Psoas muscle (tissue), 8 donors: ENCODE results near the gene KDM4F. TPM values are rescaled to one million over a fixed set of nuclear protein-coding genes. Genes with fewer than 3 reads are reported as not detected.

Experiments
- ATAC-seq, 4 donors: fragments of 200-7000 bp; cut with Tn5 transposase; one replicate each; pipeline ENCODE4 v1.9.1; 2020; ENCODE audit warnings: moderate library complexity in 3 of 4, mild to moderate bottlenecking in 2 of 4
- DNase-seq, 2 donors: peaks; one replicate each; pipeline ENCODE4 v3.0.0-alpha.2; 2020
- H3K27ac ChIP-seq: fragments of 200-600 bp; one replicate; pipeline ENCODE4 v1.8.0; 2022
- H3K27me3 ChIP-seq, 3 donors: fragments of 200-600 bp in 1 of 3; one replicate each; pipeline versions ENCODE4 v1.6.1 to v1.8.0; 2013 to 2022; ENCODE audit warnings: low read length in 2 of 3, mild to moderate bottlenecking in 2 of 3, moderate library complexity in 1 of 3; ENCODE audit not compliant: insufficient read depth in 3 of 3
- H3K36me3 ChIP-seq, 2 donors: fragments of 200-600 bp in 1 of 2; one replicate each; pipeline versions ENCODE4 v1.6.1 to v1.8.0; 2013 to 2022; ENCODE audit warnings: low read depth in 1 of 2, mild to moderate bottlenecking in 1 of 2, moderate library complexity in 1 of 2; ENCODE audit not compliant: insufficient read depth in 1 of 2
- H3K4me1 ChIP-seq: fragments of 200-600 bp; one replicate; pipeline ENCODE4 v1.8.0; 2022
- H3K4me3 ChIP-seq: fragments of 200-600 bp; one replicate; pipeline ENCODE4 v1.8.0; 2022; ENCODE audit warnings: mild to moderate bottlenecking
- H3K9me3 ChIP-seq: fragments of 200-600 bp; one replicate; pipeline ENCODE4 v1.8.0; 2022
- WGBS, 3 donors: extraction: QIAGEN DNeasy Blood & Tissue Kit; methylation state at CpG; one replicate each; pipeline versions ENCODE4 v1.1.6 to v1.1.7; 2013; 5-methylcytosine and 5-hydroxymethylcytosine counted together
- intact Hi-C, 2 donors: fragments of 100-400 bp; cut with DNase I; formaldehyde crosslinking; loops; one replicate each; pipeline versions ENCODE4 v1.11.0 to v1.14.2; 2022
- polyA plus RNA-seq, 3 donors: library from polyadenylated mRNA; stranded (reverse); fragments of 200-250 nt; gene quantifications; one replicate each; pipeline ENCODE4 v1.2.3, GENCODE V29; 2013
- total RNA-seq, 4 donors: library from RNA; stranded (reverse); fragmentation: NEBNext Ultra II Directional in 2 of 4; extraction: Animal tissue kit (Norgen Biotek cat#: 25700) in 2 of 4; gene quantifications; one replicate each; pipeline versions ENCODE4 v1.2.1 to v1.2.4, GENCODE V29; 2021 to 2023
- TF ChIP-seq, protein P1 (sequence below): fragments of 200-600 bp; IDR thresholded peaks from one replicate; pipeline ENCODE4 v1.8.0; 2022; ENCODE audit warnings: antibody characterized with exemption
- donor health status: healthy with polysubstance abuse.
- donor health status: DM: no; HTN: no; CAD: no; lungs with moderate emphysema.
- donor health status: Bipolar disorder and iron deficiency.
- donor health status: healthy.
- donor health status: DM: yes; HTN: yes; CAD: no.
- donor health status: DM: no; HTN: no; CAD: no.
- donor health status: DM: no; HTN: no; CAD: no.
- donor health status: DM: yes; HTN: yes; CAD: no.

KDM4F gene
- total and polyA plus RNA-seq, 7 donors: not detected

DNA sequence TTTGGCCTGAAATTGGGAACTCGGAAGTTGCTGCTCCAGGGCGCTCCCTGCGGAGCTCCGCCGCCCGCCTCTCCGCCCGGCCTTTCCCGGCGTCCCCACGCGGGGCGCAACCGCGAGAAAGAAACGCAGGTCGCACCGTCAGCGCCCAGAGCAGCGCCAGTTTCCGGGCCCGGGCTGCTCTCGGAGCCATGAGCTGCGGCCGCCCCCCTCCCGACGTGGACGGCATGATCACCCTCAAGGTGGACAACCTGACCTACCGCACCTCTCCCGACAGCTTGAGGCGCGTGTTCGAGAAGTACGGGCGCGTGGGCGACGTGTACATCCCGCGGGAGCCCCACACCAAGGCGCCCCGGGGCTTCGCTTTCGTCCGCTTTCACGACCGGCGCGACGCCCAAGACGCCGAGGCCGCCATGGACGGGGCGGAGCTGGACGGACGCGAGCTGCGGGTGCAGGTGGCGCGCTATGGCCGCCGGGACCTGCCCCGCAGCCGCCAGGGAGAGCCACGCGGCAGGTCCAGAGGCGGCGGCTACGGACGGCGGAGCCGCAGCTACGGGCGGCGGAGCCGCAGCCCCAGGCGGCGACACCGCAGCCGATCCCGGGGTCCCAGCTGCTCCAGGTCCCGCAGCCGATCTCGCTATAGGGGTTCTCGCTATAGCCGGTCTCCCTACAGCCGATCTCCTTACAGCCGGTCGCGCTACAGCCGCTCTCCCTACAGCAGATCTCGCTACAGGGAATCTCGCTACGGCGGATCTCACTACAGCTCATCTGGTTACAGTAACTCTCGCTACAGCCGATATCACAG, 18.0 kb downstream of the KDM4F start:
- DNase-seq: peak; percentile 90 to 94
- ATAC-seq: peak; percentile 81 to 87 (median 84)
- Histone ChIP-seq H3K27me3 (no peaks in the 10 kb centered on the region), H3K36me3 (no peaks in the 10 kb centered on the region), H3K9me3 (no peaks in the 10 kb centered on the region), H3K27ac (peak overlapping the region; percentile 93), H3K4me3 (peak overlapping the region; percentile 84), H3K4me1 (peaks cover 12% of the 10 kb centered on the region)
- TF ChIP-seq, protein P1, sequence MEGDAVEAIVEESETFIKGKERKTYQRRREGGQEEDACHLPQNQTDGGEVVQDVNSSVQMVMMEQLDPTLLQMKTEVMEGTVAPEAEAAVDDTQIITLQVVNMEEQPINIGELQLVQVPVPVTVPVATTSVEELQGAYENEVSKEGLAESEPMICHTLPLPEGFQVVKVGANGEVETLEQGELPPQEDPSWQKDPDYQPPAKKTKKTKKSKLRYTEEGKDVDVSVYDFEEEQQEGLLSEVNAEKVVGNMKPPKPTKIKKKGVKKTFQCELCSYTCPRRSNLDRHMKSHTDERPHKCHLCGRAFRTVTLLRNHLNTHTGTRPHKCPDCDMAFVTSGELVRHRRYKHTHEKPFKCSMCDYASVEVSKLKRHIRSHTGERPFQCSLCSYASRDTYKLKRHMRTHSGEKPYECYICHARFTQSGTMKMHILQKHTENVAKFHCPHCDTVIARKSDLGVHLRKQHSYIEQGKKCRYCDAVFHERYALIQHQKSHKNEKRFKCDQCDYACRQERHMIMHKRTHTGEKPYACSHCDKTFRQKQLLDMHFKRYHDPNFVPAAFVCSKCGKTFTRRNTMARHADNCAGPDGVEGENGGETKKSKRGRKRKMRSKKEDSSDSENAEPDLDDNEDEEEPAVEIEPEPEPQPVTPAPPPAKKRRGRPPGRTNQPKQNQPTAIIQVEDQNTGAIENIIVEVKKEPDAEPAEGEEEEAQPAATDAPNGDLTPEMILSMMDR: peak; percentile 66
- 0% methylated on average over 55 to 98 of the region's 98 CpGs for WGBS, 3 donors
- intact Hi-C loops: loop anchor here (1.0 to 10.0 kb wide), 8 partner anchors 84 to 698 kb away; partner anchors contain the start of genes CWC15 (in 2 of the 2), KDM4D (in 2 of the 2) and SESN3 (in 1 of the 2)

DNA sequence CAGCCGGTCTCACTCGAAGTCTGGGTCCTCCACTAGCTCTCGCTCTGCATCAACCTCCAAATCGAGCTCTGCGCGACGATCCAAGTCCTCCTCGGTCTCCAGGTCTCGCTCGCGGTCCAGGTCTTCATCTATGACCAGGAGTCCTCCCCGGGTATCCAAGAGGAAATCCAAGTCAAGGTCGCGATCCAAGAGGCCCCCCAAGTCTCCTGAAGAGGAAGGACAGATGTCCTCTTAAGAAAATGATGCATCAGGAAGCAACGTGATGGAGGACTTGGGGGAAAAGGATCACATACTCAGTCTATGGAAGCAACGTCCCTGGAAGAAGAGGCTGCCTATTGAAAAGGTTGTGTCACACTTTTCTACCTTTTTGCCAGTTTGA, 18.6 kb downstream of the KDM4F start:
- peak overlapping the region; percentile 93 for H3K27ac ChIP-seq
- peak overlapping the region; percentile 84 for H3K4me3 ChIP-seq
- intact Hi-C loops: loop anchor here (1.0 to 10.0 kb wide), 8 partner anchors 83 to 697 kb away; partner anchors contain the start of genes CWC15 (in 2 of the 2), KDM4D (in 2 of the 2) and SESN3 (in 1 of the 2)
- ATAC-seq (peak in 2 of 4 donors; percentile 4 to 19), DNase-seq (no peak)
- H3K4me1 ChIP-seq: peaks cover 12% of the 10 kb centered on the region
- H3K9me3 ChIP-seq: no peaks in the 10 kb centered on the region
- H3K36me3 ChIP-seq: no peaks in the 10 kb centered on the region
- WGBS, 3 donors: 0 to 1% (median 0%) methylated on average over 16 of the region's 16 CpGs
- TF ChIP-seq, protein P1: no peak
- H3K27me3 ChIP-seq: no peaks in the 10 kb centered on the region

DNA sequence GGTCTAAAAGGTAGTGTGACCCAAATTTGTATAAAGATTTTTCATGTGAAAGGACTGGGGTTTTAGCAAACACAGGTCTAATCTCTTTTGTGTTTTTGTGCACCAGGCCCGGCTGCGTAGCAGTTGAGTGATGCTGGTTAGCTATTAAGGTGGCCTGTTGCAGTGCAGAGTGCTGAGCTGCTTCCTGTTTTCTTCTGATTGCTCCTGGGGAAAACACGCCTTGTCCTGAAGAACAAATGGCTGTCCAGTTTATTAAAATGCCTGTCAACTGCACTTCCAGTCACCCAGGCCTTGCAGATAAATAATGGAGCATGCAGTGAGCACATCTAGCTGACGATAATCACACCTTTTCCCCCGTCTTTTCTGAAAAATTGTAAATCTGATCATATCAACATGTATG, 19.3 kb downstream of the KDM4F start:
- 1 to 3% (median 2%) methylated on average over 5 of the region's 5 CpGs for WGBS, 3 donors
- ATAC-seq: peak; percentile 84 to 87 (median 86)
- H3K27ac ChIP-seq: peak overlapping the region; percentile 93

DNA sequence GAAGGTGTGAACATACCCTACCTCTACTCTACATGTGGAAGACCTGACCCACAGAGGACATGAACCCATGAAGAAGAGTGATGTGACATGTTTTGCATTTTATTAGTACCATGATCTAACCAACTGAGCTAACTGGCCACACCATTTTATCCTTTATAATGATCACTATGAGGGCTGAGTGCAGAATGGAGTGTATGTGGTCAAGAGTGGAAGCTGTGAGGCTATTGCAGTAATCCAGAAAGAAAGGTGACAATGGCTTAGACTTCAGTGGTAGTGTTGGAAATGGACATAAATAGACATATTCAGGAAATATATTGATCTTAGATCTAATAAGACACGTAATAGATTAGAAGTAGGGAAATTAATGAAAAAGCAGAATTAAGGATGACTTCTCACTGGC, 21.2 kb downstream of the KDM4F start:
- peaks cover 25% of the 10 kb centered on the region for H3K4me1 ChIP-seq
- 97 to 100% (median 97%) methylated on average over 1 of the region's 1 CpG for WGBS, 3 donors

More for the DNA sequence above, 19.3 kb downstream of the KDM4F start:
- no peaks in the 10 kb centered on the region for H3K27me3 ChIP-seq
- H3K9me3 ChIP-seq: no peaks in the 10 kb centered on the region
- no peaks in the 10 kb centered on the region for H3K36me3 ChIP-seq
- H3K4me3 ChIP-seq: peak overlapping the region; percentile 84
- intact Hi-C loops: loop anchor here (5.0 to 10.0 kb wide), 7 partner anchors 84 to 696 kb away; partner anchors contain the start of genes CWC15 (in 2 of the 2), KDM4D (in 2 of the 2) and SESN3 (in 1 of the 2)
- TF ChIP-seq, protein P1: no peak
- H3K4me1 ChIP-seq: peaks cover 12% of the 10 kb centered on the region
- peak; percentile 64 to 84 for DNase-seq

More for the DNA sequence above, 21.2 kb downstream of the KDM4F start:
- Histone ChIP-seq H3K9me3 (no peaks in the 10 kb centered on the region), H3K4me3 (no peak overlapping the region), H3K27ac (no peak overlapping the region), H3K27me3 (no peaks in the 10 kb centered on the region), H3K36me3 (no peaks in the 10 kb centered on the region)
- intact Hi-C loops: loop anchor here in 1 of 2 donors (5.0 kb wide), 2 partner anchors 37 to 72 kb away; no protein-coding TSS in a partner anchor
- no peak for DNase-seq
- ATAC-seq: no peak
- TF ChIP-seq, protein P1: no peak
